A673 (cell line): ENCODE measurements around the gene CD9. TPM values are rescaled to one million over a fixed set of nuclear protein-coding genes. Genes with fewer than 3 reads are reported as not detected.

Experiments
- BruUV-seq: library from RNA; stranded (reverse); fragments of 400-500 nt; replicated peaks from 2 replicates; lab custom pipeline; 2021; lab: Mats Ljungman, UMichigan
- CTCF ChIA-PET: fragments of 300-600 bp; sonication (Branson Sonifier 250); formaldehyde crosslinking; loops from one replicate; lab custom pipeline; 2022; ENCODE audit warnings: antibody characterized with exemption; lab: Charles Lee
- POLR2A ChIA-PET: fragments of 300-600 bp; sonication (Branson Sonifier 250); formaldehyde crosslinking; loops from one replicate; lab custom pipeline; 2022; ENCODE audit warnings: antibody characterized with exemption; ENCODE audit not compliant: low non-redundant PET; lab: Charles Lee
- DNase-seq: peaks from one replicate; pipeline ENCODE4 v3.0.0-alpha.2; 2015; ENCODE audit warnings: low spot score
- H3K27ac ChIP-seq: fragments of 200-600 bp; sonication (generic); 2 replicates; pipeline ENCODE4 v1.5.1; 2016; ENCODE audit warnings: mixed run types, low read depth, mild to moderate bottlenecking, mixed read lengths, antibody characterized with exemption, low read length; ENCODE audit not compliant: poor library complexity, severe bottlenecking
- H3K27me3 ChIP-seq: fragments of 200-600 bp; sonication (generic); replicated peaks from 2 replicates; pipeline ENCODE4 v1.6.1; 2017; ENCODE audit warnings: mixed run types, low read depth, mild to moderate bottlenecking, mixed read lengths, antibody characterized with exemption, low read length; ENCODE audit not compliant: insufficient read depth, poor library complexity
- H3K36me3 ChIP-seq: fragments of 200-600 bp; sonication (generic); 2 replicates; pipeline ENCODE4 v1.6.1; 2016; ENCODE audit warnings: mixed run types, mild to moderate bottlenecking, mixed read lengths, antibody characterized with exemption, low read length; ENCODE audit not compliant: insufficient read depth, poor library complexity, severe bottlenecking
- H3K4me1 ChIP-seq: fragments of 200-600 bp; sonication (generic); 2 replicates; pipeline ENCODE4 v1.6.1; 2017; ENCODE audit warnings: mixed run types, mild to moderate bottlenecking, mixed read lengths, antibody characterized with exemption, low read length; ENCODE audit not compliant: insufficient read depth, poor library complexity, severe bottlenecking
- H3K4me3 ChIP-seq: fragments of 200-600 bp; sonication (generic); 2 replicates; pipeline ENCODE4 v1.5.1; 2016; ENCODE audit warnings: low read depth, mixed run types, mild to moderate bottlenecking, mixed read lengths, low read length; ENCODE audit not compliant: poor library complexity, severe bottlenecking
- H3K9me3 ChIP-seq: fragments of 200-600 bp; sonication (generic); 2 replicates; pipeline ENCODE4 v1.6.1; 2016; ENCODE audit warnings: mixed run types, low read depth, mild to moderate bottlenecking, mixed read lengths, antibody characterized with exemption, low read length; ENCODE audit not compliant: poor library complexity, severe bottlenecking
- EZH2 ChIP-seq: fragments of 200-600 bp; sonication (generic); IDR thresholded peaks from 2 replicates; pipeline ENCODE4 v1.6.1; 2017; ENCODE audit warnings: borderline replicate concordance, low read depth, mild to moderate bottlenecking, mixed read lengths, antibody characterized with exemption, low read length; ENCODE audit not compliant: poor library complexity, severe bottlenecking
- intact Hi-C: fragments of 100-400 bp; cut with micrococcal nuclease; formaldehyde crosslinking; loops from one replicate; pipeline ENCODE4 v1.10.0; 2022; ENCODE audit not compliant: unreplicated experiment
- total RNA-seq: library from RNA; stranded (reverse); gene quantifications from 2 replicates; pipeline ENCODE4 v1.2.3, GENCODE V29; 2021
- TF ChIP-seq, protein P1 (sequence below): fragments of 300-800, 200-600 bp; sonication (generic); conservative IDR thresholded peaks from 2 replicates; pipeline ENCODE4 v1.5.1; 2017; ENCODE audit warnings: low read depth, mild to moderate bottlenecking, antibody characterized with exemption, low read length, moderate library complexity, mixed read lengths

CD9 gene
- total RNA-seq, 1 experiment from 2014 or later = 2.8 TPM

DNA sequence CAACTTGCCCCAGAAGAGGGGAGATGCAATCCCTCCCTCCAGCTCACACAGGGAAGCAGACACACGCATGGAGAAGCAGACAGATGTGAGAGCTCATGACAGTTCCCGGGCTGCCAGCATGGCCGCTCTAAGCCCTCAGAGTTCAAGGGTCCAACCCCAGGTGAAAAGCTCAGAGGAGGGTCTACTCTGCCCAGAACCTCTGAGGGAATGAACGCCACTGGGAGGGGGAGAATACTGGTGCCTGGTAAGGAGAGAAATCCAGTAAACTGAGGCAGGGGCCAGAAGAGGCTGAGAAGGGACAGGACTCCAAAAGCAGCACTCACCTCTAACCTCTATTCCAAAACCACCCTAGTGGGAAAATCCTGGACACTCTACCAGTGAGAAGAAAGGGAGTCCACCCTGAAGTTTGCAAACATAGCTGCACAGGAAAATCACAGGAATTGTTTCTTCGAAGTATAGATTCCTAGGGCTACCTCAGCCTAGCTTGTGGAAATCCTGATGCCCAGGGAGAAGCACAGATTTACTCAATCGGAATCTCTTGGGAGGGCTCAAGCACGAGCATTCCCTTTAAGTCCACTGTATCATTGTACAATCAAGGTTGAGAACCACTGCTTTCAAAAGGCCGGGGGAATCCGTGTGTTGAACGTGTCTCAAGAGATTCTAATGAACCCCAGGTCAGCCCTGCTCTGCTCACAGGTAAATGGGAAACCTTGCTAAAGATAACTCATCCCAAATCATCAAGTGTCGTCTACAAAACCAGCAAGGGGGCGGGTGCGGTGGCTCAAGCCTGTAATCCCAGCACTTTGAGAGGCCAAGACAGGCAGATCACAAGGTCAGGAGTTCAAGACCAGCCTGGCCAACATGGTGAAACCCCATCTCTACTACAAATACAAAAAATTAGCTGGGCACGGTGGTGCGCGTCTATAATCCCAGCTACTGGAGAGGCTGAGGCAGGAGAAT, 76.0 kb downstream of the CD9 start:
- no peaks in the 10 kb centered on the region for H3K9me3 ChIP-seq
- intact Hi-C loops = loop anchor here (5.0 kb wide), 1 partner anchor 294 kb away; no protein-coding TSS in a partner anchor
- DNase-seq = no peak
- POLR2A ChIA-PET = no interaction called here
- no peak for TF ChIP-seq EZH2
- TF ChIP-seq, protein P1, sequence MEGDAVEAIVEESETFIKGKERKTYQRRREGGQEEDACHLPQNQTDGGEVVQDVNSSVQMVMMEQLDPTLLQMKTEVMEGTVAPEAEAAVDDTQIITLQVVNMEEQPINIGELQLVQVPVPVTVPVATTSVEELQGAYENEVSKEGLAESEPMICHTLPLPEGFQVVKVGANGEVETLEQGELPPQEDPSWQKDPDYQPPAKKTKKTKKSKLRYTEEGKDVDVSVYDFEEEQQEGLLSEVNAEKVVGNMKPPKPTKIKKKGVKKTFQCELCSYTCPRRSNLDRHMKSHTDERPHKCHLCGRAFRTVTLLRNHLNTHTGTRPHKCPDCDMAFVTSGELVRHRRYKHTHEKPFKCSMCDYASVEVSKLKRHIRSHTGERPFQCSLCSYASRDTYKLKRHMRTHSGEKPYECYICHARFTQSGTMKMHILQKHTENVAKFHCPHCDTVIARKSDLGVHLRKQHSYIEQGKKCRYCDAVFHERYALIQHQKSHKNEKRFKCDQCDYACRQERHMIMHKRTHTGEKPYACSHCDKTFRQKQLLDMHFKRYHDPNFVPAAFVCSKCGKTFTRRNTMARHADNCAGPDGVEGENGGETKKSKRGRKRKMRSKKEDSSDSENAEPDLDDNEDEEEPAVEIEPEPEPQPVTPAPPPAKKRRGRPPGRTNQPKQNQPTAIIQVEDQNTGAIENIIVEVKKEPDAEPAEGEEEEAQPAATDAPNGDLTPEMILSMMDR = no peak
- CTCF ChIA-PET = interaction anchor here (1.7 kb wide), 1 partner anchor 80 kb away, joined by 6 read pairs; no protein-coding TSS in a partner anchor
- no peak overlapping the region for H3K27ac ChIP-seq
- H3K36me3 ChIP-seq = no peaks in the 10 kb centered on the region
- H3K27me3 ChIP-seq = no peaks in the 10 kb centered on the region
- no peak overlapping the region for H3K4me3 ChIP-seq
- peaks cover 7% of the 10 kb centered on the region for H3K4me1 ChIP-seq
- BruUV-seq = no TSS peak

DNA sequence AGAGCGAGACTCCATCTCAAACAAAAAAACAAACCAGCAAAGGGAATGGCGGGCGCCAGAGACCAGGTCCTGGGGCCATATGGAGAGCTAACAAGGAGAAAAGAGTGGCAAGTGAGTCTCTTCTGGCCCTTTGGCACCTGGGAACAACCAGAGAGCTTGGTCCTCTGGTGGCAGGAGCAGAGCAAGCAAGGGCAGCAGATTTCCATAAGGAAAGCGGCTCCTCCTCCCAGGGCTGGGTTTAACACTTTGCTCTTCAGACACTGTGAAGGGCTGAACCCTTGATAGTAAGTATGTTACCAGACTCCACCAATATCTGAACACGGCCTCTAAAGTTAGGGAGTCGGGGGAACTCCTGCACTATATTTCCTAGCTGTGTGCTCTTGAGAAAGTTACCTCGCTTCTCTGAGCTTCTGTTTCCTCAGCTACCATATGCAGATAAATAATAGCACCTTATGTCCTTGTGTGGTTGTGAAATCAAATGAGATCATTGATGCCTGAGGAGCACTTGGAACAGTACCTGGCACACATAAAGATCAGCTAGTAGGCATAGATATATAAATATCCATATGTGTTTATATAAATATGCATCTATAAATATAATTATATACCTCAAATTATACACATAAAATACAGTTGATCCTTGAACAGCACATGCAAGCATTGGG, 76.9 kb downstream of the CD9 start:
- H3K9me3 ChIP-seq = no peaks in the 10 kb centered on the region
- BruUV-seq = no TSS peak
- no peaks in the 10 kb centered on the region for H3K36me3 ChIP-seq
- intact Hi-C loops = loop anchor here (5.0 kb wide), 1 partner anchor 295 kb away; no protein-coding TSS in a partner anchor
- no peak overlapping the region for H3K27ac ChIP-seq
- DNase-seq = peak; percentile 18
- ChIA-PET CTCF (interaction anchor here (1.7 kb wide), 1 partner anchor 81 kb away, joined by 6 read pairs; no protein-coding TSS in a partner anchor), POLR2A (no interaction called here)
- peaks cover 7% of the 10 kb centered on the region for H3K4me1 ChIP-seq
- TF ChIP-seq, protein P1 = no peak
- no peak for TF ChIP-seq EZH2
- no peak overlapping the region for H3K4me3 ChIP-seq
- H3K27me3 ChIP-seq = no peaks in the 10 kb centered on the region

DNA sequence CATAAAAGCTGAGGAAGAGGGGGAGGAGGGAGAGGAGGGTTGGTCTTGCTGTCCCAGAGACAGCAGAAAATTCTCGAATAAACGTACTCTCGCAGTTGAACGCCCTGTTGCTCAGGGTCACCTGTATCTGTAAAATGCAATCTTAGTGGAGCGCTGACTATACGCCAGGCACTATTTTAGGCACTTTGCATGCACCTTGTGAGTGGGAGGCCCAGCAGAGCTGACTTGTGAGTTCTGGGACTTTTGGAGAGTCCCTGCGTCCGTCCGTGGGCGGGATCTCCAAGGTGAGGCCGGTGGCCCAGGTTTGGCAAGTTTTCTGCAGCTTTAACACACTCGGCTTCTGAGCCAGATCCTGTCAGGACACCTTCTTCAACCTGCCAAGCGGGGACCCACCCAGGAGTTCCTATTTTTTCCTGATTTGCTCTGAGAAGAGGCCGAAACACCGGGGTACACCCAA, 77.8 kb downstream of the CD9 start:
- ChIA-PET POLR2A (no interaction called here), CTCF (no interaction called here)
- BruUV-seq = TSS peak; percentile 81
- H3K4me1 ChIP-seq = peaks cover 7% of the 10 kb centered on the region
- no peaks in the 10 kb centered on the region for H3K27me3 ChIP-seq
- no peak for TF ChIP-seq EZH2
- no peaks in the 10 kb centered on the region for H3K36me3 ChIP-seq
- no peak for DNase-seq
- peak overlapping the region; percentile 55 for H3K4me3 ChIP-seq
- H3K27ac ChIP-seq = peak overlapping the region; percentile 80
- intact Hi-C loops = loop anchor here (5.0 kb wide), 1 partner anchor 296 kb away; no protein-coding TSS in a partner anchor
- H3K9me3 ChIP-seq = no peaks in the 10 kb centered on the region
